Gastroesophageal sphincter (tissue), 3 donors: ENCODE data around the gene AGBL4.

Experiments
- CTCF ChIP-seq, 4 experiments: fragments of 200-600 bp in 2 of 4; fragments of 450-650 bp in 2 of 4; sonication (generic) in 1 of 4; IDR thresholded peaks; one replicate each; pipeline ENCODE4 v1.5.1; 2017 to 2019; ENCODE audit warnings: antibody characterized with exemption in 4 of 4, mild to moderate bottlenecking in 2 of 4, moderate library complexity in 2 of 4
- POLR2A ChIP-seq, 2 donors: fragments of 450-650 bp; IDR thresholded peaks; one replicate each; pipeline ENCODE4 v1.6.1; 2017; ENCODE audit warnings: antibody characterized with exemption in 2 of 2, mild to moderate bottlenecking in 2 of 2, moderate library complexity in 1 of 2

- TF ChIP-seq CTCF (IDR thresholded peaks at IDR 0.05) (no peak), POLR2A (IDR thresholded peaks at IDR 0.05) (no peak)
Measured at GRCh38 chr1:48645883-48646282, 1377.9 kb downstream of the AGBL4 start.
